ENCODE results near the gene FHOD3. TPM values are rescaled to one million over a fixed set of nuclear protein-coding genes. Genes with fewer than 3 reads are reported as not detected.

The FHOD3 gene
- total and polyA plus RNA-seq, 2 experiments from 2014 or later, result 2.7 to 8.7 TPM

- Histone ChIP-seq H3K36me3 (ENCODE audit: insufficient read depth) (no peaks in the 10 kb centered on the region), H3K9me2 (ENCODE audit: insufficient read depth) (peaks cover 12% of the 10 kb centered on the region; the same call in 1 of the 2 replicates), H3F3A (replicated peaks; ENCODE audit: low read depth) (no peaks in the 10 kb centered on the region), H3K4me2 (no peak overlapping the region), H3K27me3 (ENCODE audit: insufficient read depth) (no peaks in the 10 kb centered on the region), H3K27ac (ENCODE audit: low read depth) (no peak overlapping the region), H4K20me1 (replicated peaks; ENCODE audit: insufficient read depth) (no peaks in the 10 kb centered on the region), H2AFZ (no peak overlapping the region), H3K4me1 (ENCODE audit: insufficient read depth) (no peaks in the 10 kb centered on the region), H3K79me2 (replicated peaks; ENCODE audit: insufficient read depth) (no peaks in the 10 kb centered on the region), H3K4me3 (no peak overlapping the region)
- no peak for ATAC-seq
- H3K27me3 Mint-ChIP-seq (ENCODE audit: insufficient read depth, low read depth, poor library complexity), result peaks cover 2% of the 10 kb centered on the region
- H3K36me3 Mint-ChIP-seq (ENCODE audit: low read depth), result no peaks in the 10 kb centered on the region
- H3K9me3 Mint-ChIP-seq, result no peaks in the 10 kb centered on the region; the same call in 2 of the 3 replicates
- DNase-seq (ENCODE audit: low spot score), result no peak
- no peaks in the 10 kb centered on the region; the same call in 2 of the 3 replicates for H3K4me1 Mint-ChIP-seq
- TF ChIP-seq, protein P1, sequence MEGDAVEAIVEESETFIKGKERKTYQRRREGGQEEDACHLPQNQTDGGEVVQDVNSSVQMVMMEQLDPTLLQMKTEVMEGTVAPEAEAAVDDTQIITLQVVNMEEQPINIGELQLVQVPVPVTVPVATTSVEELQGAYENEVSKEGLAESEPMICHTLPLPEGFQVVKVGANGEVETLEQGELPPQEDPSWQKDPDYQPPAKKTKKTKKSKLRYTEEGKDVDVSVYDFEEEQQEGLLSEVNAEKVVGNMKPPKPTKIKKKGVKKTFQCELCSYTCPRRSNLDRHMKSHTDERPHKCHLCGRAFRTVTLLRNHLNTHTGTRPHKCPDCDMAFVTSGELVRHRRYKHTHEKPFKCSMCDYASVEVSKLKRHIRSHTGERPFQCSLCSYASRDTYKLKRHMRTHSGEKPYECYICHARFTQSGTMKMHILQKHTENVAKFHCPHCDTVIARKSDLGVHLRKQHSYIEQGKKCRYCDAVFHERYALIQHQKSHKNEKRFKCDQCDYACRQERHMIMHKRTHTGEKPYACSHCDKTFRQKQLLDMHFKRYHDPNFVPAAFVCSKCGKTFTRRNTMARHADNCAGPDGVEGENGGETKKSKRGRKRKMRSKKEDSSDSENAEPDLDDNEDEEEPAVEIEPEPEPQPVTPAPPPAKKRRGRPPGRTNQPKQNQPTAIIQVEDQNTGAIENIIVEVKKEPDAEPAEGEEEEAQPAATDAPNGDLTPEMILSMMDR (conservative IDR thresholded peaks at IDR 0.05; ENCODE audit: low read depth in 2 of 2), result no peak
- no peak for TF ChIP-seq JUNB (IDR thresholded peaks at IDR 0.05; ENCODE audit: unreplicated experiment)
- no peak for TF ChIP-seq NANOG (IDR thresholded peaks at IDR 0.05; ENCODE audit: borderline replicate concordance)
- TF ChIP-seq ZNF114 (CRISPR knock-in tag; IDR thresholded peaks at IDR 0.05), result no peak
- TF ChIP-seq POLR2AphosphoS5 (IDR thresholded peaks at IDR 0.05; ENCODE audit: low read depth), result no peak
- TF ChIP-seq STAT1 (IDR thresholded peaks at IDR 0.05; ENCODE audit: unreplicated experiment), result no peak
- no peak for TF ChIP-seq ETS1 (IDR thresholded peaks at IDR 0.05)
- no peak for TF ChIP-seq REST (IDR thresholded peaks at IDR 0.05; ENCODE audit: unreplicated experiment)
- TF ChIP-seq ZNF331 (CRISPR knock-in tag; IDR thresholded peaks at IDR 0.05; ENCODE audit: low read depth), result no peak
- no peak for TF ChIP-seq ZNF462 (CRISPR knock-in tag; IDR thresholded peaks at IDR 0.05)
- no peak for TF ChIP-seq EZH2phosphoT487 (IDR thresholded peaks at IDR 0.05; ENCODE audit: unreplicated experiment)
- TF ChIP-seq EZH2 (IDR thresholded peaks at IDR 0.05; ENCODE audit: low read depth, unreplicated experiment), result no peak
- TF ChIP-seq CREB1 (CRISPR knock-in tag; IDR thresholded peaks at IDR 0.05; ENCODE audit: low read depth), result no peak
- no peak overlapping the region for H3K27ac Mint-ChIP-seq
- no peak overlapping the region for H3K4me3 Mint-ChIP-seq
These were observed 403.4 kb downstream of the FHOD3 start for GRCh38 chr18:36700955-36701354.
